Parathyroid adenoma (tissue), 2 donors: ENCODE data around the gene ZNF689.

Experiments
- H2AFZ ChIP-seq: fragments of 300-600 bp; sonication (generic); one replicate; pipeline ENCODE4 v1.7.0; 2017; ENCODE audit warnings: antibody characterized with exemption, mild to moderate bottlenecking
- H3K27ac ChIP-seq: fragments of 300-600 bp; sonication (generic); one replicate; pipeline ENCODE4 v1.7.0; 2017
- H3K27me3 ChIP-seq: fragments of 300-600 bp; sonication (generic); one replicate; pipeline ENCODE4 v1.7.0; 2017; ENCODE audit warnings: low read length; ENCODE audit not compliant: control insufficient read depth, insufficient read depth
- H3K36me3 ChIP-seq: fragments of 300-600 bp; sonication (generic); one replicate; pipeline ENCODE4 v1.7.0; 2017; ENCODE audit warnings: low read length; ENCODE audit not compliant: control insufficient read depth, insufficient read depth
- H3K4me1 ChIP-seq: fragments of 300-600 bp; sonication (generic); one replicate; pipeline ENCODE4 v1.7.0; 2017; ENCODE audit warnings: control low read depth
- H3K4me2 ChIP-seq: fragments of 300-600 bp; sonication (generic); one replicate; pipeline ENCODE4 v1.7.0; 2017; ENCODE audit warnings: low read length
- H3K4me3 ChIP-seq: fragments of 300-600 bp; sonication (generic); one replicate; pipeline ENCODE4 v1.7.0; 2017; ENCODE audit warnings: low read depth, low read length
- H3K79me2 ChIP-seq: fragments of 300-600 bp; sonication (generic); one replicate; pipeline ENCODE4 v1.7.0; 2017; ENCODE audit warnings: control low read depth
- H3K9ac ChIP-seq: fragments of 300-600 bp; sonication (generic); one replicate; pipeline ENCODE4 v1.7.0; 2017; ENCODE audit warnings: mild to moderate bottlenecking
- H3K9me3 ChIP-seq: fragments of 300-600 bp; sonication (generic); one replicate; pipeline ENCODE4 v1.7.0; 2017; ENCODE audit warnings: low read length; ENCODE audit not compliant: control insufficient read depth
- CTCF ChIP-seq: fragments of 300-600 bp; sonication (generic); IDR thresholded peaks from one replicate; pipeline ENCODE4 v1.7.0; 2017; ENCODE audit warnings: antibody characterized with exemption, mild to moderate bottlenecking
- donor health status: primary hyperparathyroidism.

Gene ZNF689

DNA sequence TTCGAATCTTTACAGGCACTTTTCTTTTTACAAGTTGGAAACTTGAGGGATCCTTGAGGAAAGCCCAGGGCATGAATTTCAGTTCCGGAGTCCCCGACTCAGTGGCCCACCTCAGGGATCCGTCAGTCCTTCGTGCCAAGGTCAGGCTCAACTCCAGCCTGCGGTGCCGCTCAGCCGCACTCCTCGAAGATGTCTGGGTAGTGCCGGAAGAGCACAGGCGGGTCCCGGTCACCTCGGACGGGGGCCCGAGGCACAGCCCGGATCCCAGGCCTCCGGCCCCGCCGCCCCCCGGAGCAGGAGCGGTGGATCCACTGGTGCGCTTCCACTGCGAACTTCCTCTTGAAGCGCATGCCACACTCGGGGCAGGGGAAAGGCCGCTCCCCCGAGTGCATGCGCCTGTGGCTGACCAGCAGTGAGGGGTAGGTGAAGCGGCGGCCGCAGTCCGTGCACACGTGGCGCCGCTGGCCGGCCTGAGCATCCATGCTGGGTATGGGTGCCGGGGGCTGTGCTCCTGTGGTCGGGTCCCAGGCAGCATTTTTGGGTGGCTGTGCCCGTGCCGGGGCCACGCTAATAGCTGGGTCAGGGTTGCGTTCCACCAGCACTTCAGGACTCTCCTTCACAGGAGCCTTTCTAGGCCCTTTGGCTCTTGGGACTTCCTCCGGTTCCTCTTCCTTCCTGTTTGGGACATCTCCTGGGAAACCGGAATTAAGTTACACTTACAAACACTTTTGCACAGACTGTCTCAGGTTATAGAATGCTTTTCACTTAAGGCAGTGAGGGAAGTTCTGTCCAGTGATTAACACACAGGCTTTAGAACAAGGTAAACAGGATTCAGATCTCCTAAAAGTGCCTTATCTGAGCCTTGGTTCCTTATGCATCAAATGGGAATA is 40.2 kb downstream of the ZNF689 start:
- Histone ChIP-seq H3K27me3 (no peaks in the 10 kb centered on the region), H3K9me3 (no peaks in the 10 kb centered on the region), H3K36me3 (no peaks in the 10 kb centered on the region), H3K27ac (peak overlapping the region; percentile 99), H3K4me3 (peak overlapping the region; percentile 26), H3K4me1 (peaks cover 12% of the 10 kb centered on the region), H3K4me2 (peak overlapping the region; percentile 45), H2AFZ (peak overlapping the region; percentile 63), H3K9ac (no peak overlapping the region), H3K79me2 (no peaks in the 10 kb centered on the region)
- TF ChIP-seq CTCF, result no peak

DNA sequence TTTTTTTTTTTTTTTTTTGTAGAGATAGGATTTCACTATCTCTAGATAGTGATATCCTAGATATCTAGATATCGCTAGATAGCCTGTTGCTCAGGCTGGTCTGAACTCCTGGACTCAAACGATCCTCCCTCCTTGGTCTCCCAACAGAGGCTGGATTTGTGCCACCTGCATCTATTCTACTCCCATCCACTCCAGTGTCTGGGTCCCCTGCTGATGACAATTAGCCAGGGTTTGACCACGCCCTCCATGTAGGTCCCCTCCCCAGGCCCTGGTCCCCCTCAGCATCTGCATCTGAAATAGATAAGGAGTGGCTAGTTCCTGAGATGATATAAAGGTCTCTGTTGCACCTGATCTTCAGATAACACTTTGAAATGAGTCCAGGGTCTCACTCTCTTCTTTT is 40.9 kb downstream of the ZNF689 start:
- Histone ChIP-seq H3K36me3 (no peaks in the 10 kb centered on the region), H3K79me2 (no peaks in the 10 kb centered on the region), H2AFZ (no peak overlapping the region), H3K9me3 (no peaks in the 10 kb centered on the region), H3K4me2 (no peak overlapping the region), H3K4me3 (no peak overlapping the region), H3K27ac (no peak overlapping the region), H3K9ac (no peak overlapping the region), H3K4me1 (peaks cover 12% of the 10 kb centered on the region), H3K27me3 (no peaks in the 10 kb centered on the region)
- no peak for TF ChIP-seq CTCF

- Histone ChIP-seq H3K4me3 (no peak overlapping the region), H2AFZ (no peak overlapping the region), H3K4me2 (no peak overlapping the region), H3K27me3 (no peaks in the 10 kb centered on the region), H3K4me1 (peaks cover 12% of the 10 kb centered on the region), H3K9me3 (no peaks in the 10 kb centered on the region), H3K27ac (no peak overlapping the region), H3K79me2 (no peaks in the 10 kb centered on the region), H3K36me3 (no peaks in the 10 kb centered on the region), H3K9ac (no peak overlapping the region)
- no peak for TF ChIP-seq CTCF
Measured at GRCh38 chr16:30567991-30568638, 42.1 kb downstream of the ZNF689 start.

GRCh38 chr16:30567160-30567990 is 42.8 kb downstream of the ZNF689 start:
- H3K4me2 ChIP-seq, result no peak overlapping the region
- no peaks in the 10 kb centered on the region for H3K27me3 ChIP-seq
- H3K9ac ChIP-seq, result no peak overlapping the region
- H2AFZ ChIP-seq, result no peak overlapping the region
- H3K4me1 ChIP-seq, result peaks cover 11% of the 10 kb centered on the region
- H3K4me3 ChIP-seq, result no peak overlapping the region
- H3K9me3 ChIP-seq, result no peaks in the 10 kb centered on the region
- no peaks in the 10 kb centered on the region for H3K36me3 ChIP-seq
- H3K27ac ChIP-seq, result no peak overlapping the region
- no peaks in the 10 kb centered on the region for H3K79me2 ChIP-seq
- no peak for TF ChIP-seq CTCF
